K562 (cell line): Measurements from ENCODE around the gene CLDND2. TPM values are rescaled to one million over a fixed set of nuclear protein-coding genes. Genes with fewer than 3 reads are reported as not detected.

Source experiments
- ASH1L ChIP-seq: fragments of 450-650 bp; IDR thresholded peaks from 2 replicates; pipeline ENCODE4 v1.6.1; 2018; ENCODE audit warnings: borderline replicate concordance, mild to moderate bottlenecking, low read depth; ENCODE audit not compliant: partially characterized antibody
- BCOR ChIP-seq: fragments of 450-650 bp; IDR thresholded peaks from 2 replicates; pipeline ENCODE4 v1.6.1; 2016
- E2F6 ChIP-seq, 2 experiments: IDR thresholded peaks; 2 replicates each; pipeline ENCODE4 v1.6.1; 2011; ENCODE audit warnings: borderline replicate concordance in 1 of 2, control low read depth in 1 of 2, low read depth in 1 of 2, low read length in 1 of 2, mild to moderate bottlenecking in 1 of 2, mixed read lengths in 1 of 2, moderate library complexity in 1 of 2; ENCODE audit not compliant: insufficient read depth in 1 of 2, insufficient read length in 1 of 2, poor library complexity in 1 of 2, severe bottlenecking in 1 of 2; ENCODE audit errors: extremely low read depth in 1 of 2
- ETV1 ChIP-seq: fragments of 450-650 bp; conservative IDR thresholded peaks from 2 replicates; pipeline ENCODE4 v1.6.1; 2016; ENCODE audit warnings: missing genetic modification characterization, control low read depth, low read depth, missing compliant biosample characterization
- FOXP4 ChIP-seq: sonication (generic); formaldehyde crosslinking; IDR thresholded peaks from 2 replicates; pipeline ENCODE4 v1.8.0; 2022; ENCODE audit warnings: mild to moderate bottlenecking, missing genetic modification reagents, borderline replicate concordance
- HSF4 ChIP-seq: fragments of 250-450 bp; sonication (Bioruptor Pico); IDR thresholded peaks from 2 replicates; pipeline ENCODE4 v2.1.2; 2022; ENCODE audit warnings: mild to moderate bottlenecking, moderate library complexity, borderline replicate concordance
- MLX ChIP-seq, 2 experiments: fragments of 450-650 bp in 1 of 2; sonication (generic) in 1 of 2; formaldehyde crosslinking; conservative IDR thresholded peaks; 2 replicates each; pipeline versions ENCODE4 v1.4.0 to v1.8.1; 2020 to 2022; ENCODE audit warnings: mild to moderate bottlenecking in 1 of 2, missing genetic modification reagents in 1 of 2
- PML ChIP-seq: IDR thresholded peaks from 2 replicates; pipeline ENCODE4 v1.6.1; 2012; ENCODE audit warnings: low read length, inconsistent platforms
- POLR3G ChIP-seq: IDR thresholded peaks from 2 replicates; pipeline ENCODE4 v1.6.1; 2011; ENCODE audit not compliant: insufficient read length, insufficient replicate concordance; ENCODE audit errors: extremely low read depth
- SETDB1 ChIP-seq: IDR thresholded peaks from one replicate; pipeline ENCODE4 v1.6.1; 2012; ENCODE audit warnings: low read length, control low read depth, inconsistent platforms
- SIN3B ChIP-seq: fragments of 450-650 bp; IDR thresholded peaks from 2 replicates; pipeline ENCODE4 v1.6.1; 2017; ENCODE audit warnings: low read depth, mild to moderate bottlenecking, moderate library complexity
- ZNF445 ChIP-seq: fragments of 250-450 bp; sonication (Bioruptor Pico); IDR thresholded peaks from 2 replicates; pipeline ENCODE4 v1.4.0; 2020; ENCODE audit warnings: low read depth, mild to moderate bottlenecking, moderate library complexity
- ZNF512 ChIP-seq: IDR thresholded peaks from 2 replicates; pipeline ENCODE4 v1.6.1; 2016; ENCODE audit warnings: missing genetic modification characterization, missing compliant biosample characterization
- ZNF583 ChIP-seq: fragments of 250-450 bp; sonication (Bioruptor Pico); IDR thresholded peaks from 2 replicates; pipeline ENCODE4 v1.4.0; 2020
- polyA plus RNA-seq, 8 experiments: library from polyadenylated mRNA; depleted of rRNA in 4 of 8; stranded (reverse) in 5 of 8; unstranded in 3 of 8; fragments of >200 nt; fragmentation: Nextera tagmentation in 2 of 8; fragmentation: Illumina TruSeq in 1 of 8; extraction: Ambion mirVana in 2 of 8; extraction: Trizol in 1 of 8; gene quantifications; 2 replicates each; pipeline versions ENCODE4 v1.2.1 to v1.2.3, GENCODE V29; 2011 to 2014; ENCODE audit warnings: inconsistent platforms in 1 of 8, missing spikeins in 1 of 8
- total RNA-seq, 7 experiments: library from RNA; depleted of rRNA in 6 of 7; stranded (reverse); fragments of >200 nt in 6 of 7; fragmentation: Illumina TruSeq in 2 of 7; extraction: Trizol in 2 of 7; gene quantifications; 2 replicates each; pipeline versions ENCODE4 v1.2.1 to v1.2.3, GENCODE V29; 2011 to 2021; ENCODE audit warnings: low replicate concordance in 1 of 7
- TF ChIP-seq, protein P1 (sequence below), 2 experiments: fragments of 450-650 bp; IDR thresholded peaks; 2 replicates each; pipeline ENCODE4 v1.6.1; 2018; ENCODE audit warnings: mild to moderate bottlenecking in 2 of 2, low read depth in 1 of 2; ENCODE audit not compliant: partially characterized antibody in 2 of 2
- TF ChIP-seq, protein P2 (sequence below): sonication (generic); formaldehyde crosslinking; IDR thresholded peaks from 2 replicates; pipeline ENCODE4 v1.5.0; 2020; ENCODE audit warnings: missing genetic modification reagents

The CLDND2 gene
- total and polyA plus RNA-seq, 9 of the 15 experiments (the other 6 are each of a cell fraction or from before 2014, with no cell fraction given), result 0.45 to 4.0 (median 1.2) TPM; not detected in 3

DNA sequence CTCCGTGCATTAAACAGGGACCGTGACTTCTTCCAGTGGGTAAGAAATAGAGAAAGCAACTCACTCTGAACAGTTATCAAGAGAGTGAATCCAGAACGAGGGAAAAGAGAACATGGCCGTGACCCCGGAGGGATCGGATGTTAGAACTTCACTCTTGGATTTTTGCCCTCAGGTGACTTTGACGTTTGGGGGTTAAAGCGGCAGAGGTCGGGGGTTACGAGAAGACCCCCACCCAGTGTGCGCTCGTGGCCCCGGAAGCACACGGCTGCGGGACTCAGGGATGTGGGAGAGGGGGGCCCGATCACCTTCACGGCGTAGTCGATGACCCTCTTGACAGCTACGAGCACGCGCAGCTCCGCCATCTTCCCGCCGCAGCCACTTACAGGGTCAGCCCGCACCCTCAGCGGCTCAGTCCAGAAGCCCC lies 2.8 kb downstream of the CLDND2 start, which contains the start of gene ETFB (continued):
- TF ChIP-seq, protein P1, sequence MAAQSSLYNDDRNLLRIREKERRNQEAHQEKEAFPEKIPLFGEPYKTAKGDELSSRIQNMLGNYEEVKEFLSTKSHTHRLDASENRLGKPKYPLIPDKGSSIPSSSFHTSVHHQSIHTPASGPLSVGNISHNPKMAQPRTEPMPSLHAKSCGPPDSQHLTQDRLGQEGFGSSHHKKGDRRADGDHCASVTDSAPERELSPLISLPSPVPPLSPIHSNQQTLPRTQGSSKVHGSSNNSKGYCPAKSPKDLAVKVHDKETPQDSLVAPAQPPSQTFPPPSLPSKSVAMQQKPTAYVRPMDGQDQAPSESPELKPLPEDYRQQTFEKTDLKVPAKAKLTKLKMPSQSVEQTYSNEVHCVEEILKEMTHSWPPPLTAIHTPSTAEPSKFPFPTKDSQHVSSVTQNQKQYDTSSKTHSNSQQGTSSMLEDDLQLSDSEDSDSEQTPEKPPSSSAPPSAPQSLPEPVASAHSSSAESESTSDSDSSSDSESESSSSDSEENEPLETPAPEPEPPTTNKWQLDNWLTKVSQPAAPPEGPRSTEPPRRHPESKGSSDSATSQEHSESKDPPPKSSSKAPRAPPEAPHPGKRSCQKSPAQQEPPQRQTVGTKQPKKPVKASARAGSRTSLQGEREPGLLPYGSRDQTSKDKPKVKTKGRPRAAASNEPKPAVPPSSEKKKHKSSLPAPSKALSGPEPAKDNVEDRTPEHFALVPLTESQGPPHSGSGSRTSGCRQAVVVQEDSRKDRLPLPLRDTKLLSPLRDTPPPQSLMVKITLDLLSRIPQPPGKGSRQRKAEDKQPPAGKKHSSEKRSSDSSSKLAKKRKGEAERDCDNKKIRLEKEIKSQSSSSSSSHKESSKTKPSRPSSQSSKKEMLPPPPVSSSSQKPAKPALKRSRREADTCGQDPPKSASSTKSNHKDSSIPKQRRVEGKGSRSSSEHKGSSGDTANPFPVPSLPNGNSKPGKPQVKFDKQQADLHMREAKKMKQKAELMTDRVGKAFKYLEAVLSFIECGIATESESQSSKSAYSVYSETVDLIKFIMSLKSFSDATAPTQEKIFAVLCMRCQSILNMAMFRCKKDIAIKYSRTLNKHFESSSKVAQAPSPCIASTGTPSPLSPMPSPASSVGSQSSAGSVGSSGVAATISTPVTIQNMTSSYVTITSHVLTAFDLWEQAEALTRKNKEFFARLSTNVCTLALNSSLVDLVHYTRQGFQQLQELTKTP (IDR thresholded peaks at IDR 0.05; ENCODE audit: low read depth in 1 of 2, partially characterized antibody in 2 of 2), result no peak
- no peak for TF ChIP-seq FOXP4 (CRISPR knock-in tag)
- TF ChIP-seq ASH1L, result no peak
- no peak for TF ChIP-seq ZNF583 (CRISPR knock-in tag)
- no peak for TF ChIP-seq POLR3G
- no peak for TF ChIP-seq SIN3B
- no peak for TF ChIP-seq HSF4
- TF ChIP-seq MLX (CRISPR knock-in tag; conservative IDR thresholded peaks at IDR 0.05), result no peak
- TF ChIP-seq ZNF445, result no peak
- no peak for TF ChIP-seq ETV1 (tag)
- TF ChIP-seq, protein P2, sequence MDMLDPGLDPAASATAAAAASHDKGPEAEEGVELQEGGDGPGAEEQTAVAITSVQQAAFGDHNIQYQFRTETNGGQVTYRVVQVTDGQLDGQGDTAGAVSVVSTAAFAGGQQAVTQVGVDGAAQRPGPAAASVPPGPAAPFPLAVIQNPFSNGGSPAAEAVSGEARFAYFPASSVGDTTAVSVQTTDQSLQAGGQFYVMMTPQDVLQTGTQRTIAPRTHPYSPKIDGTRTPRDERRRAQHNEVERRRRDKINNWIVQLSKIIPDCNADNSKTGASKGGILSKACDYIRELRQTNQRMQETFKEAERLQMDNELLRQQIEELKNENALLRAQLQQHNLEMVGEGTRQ (CRISPR knock-in tag), result no peak
- TF ChIP-seq SETDB1, result no peak
- no peak for TF ChIP-seq PML
- TF ChIP-seq E2F6 (IDR thresholded peaks at IDR 0.05; ENCODE audit: borderline replicate concordance in 1 of 2, extremely low read depth in 1 of 2, insufficient read depth in 1 of 2, insufficient read length in 1 of 2, low read depth in 1 of 2, low read length in 1 of 2, poor library complexity in 1 of 2, severe bottlenecking in 1 of 2), result peak in 1 of 2 experiments; percentile 3
- no peak for TF ChIP-seq ZNF512 (tag)
- 0 out of 2 replicates have a peak, but pooled peaks have one; percentile 31 for TF ChIP-seq BCOR
